Duodenal mucosa (tissue), 2 donors: ENCODE results near the gene CPT2.

ENCODE experiments used
- H3K27ac ChIP-seq: one replicate; pipeline ENCODE4 v1.7.0; 2013; ENCODE audit warnings: low read depth, low read length
- H3K27me3 ChIP-seq, 2 donors: one replicate each; pipeline ENCODE4 v1.7.0; 2013; ENCODE audit warnings: low read length in 2 of 2, control low read depth in 1 of 2; ENCODE audit not compliant: insufficient read depth in 2 of 2, control insufficient read depth in 1 of 2
- H3K36me3 ChIP-seq, 2 donors: one replicate each; pipeline ENCODE4 v1.7.0; 2013; ENCODE audit warnings: low read length in 2 of 2, control low read depth in 1 of 2; ENCODE audit not compliant: insufficient read depth in 2 of 2, control insufficient read depth in 1 of 2
- H3K4me1 ChIP-seq, 2 donors: one replicate each; pipeline ENCODE4 v1.7.0; 2013; ENCODE audit warnings: low read length in 2 of 2, control low read depth in 1 of 2; ENCODE audit not compliant: insufficient read depth in 2 of 2, control insufficient read depth in 1 of 2
- H3K4me3 ChIP-seq, 2 donors: one replicate each; pipeline ENCODE4 v1.7.0; 2013; ENCODE audit warnings: low read length in 2 of 2, low read depth in 1 of 2
- H3K9ac ChIP-seq, 2 donors: one replicate each; pipeline ENCODE4 v1.7.0; 2013; ENCODE audit warnings: low read length in 2 of 2, low read depth in 1 of 2
- H3K9me3 ChIP-seq, 2 donors: one replicate each; pipeline ENCODE4 v1.7.0; 2013; ENCODE audit warnings: low read length in 2 of 2, control low read depth in 1 of 2; ENCODE audit not compliant: control insufficient read depth in 1 of 2

Gene CPT2

GRCh38 chr1:53162621-53163020, 34.0 kb upstream of the CPT2 start:
- H3K27ac ChIP-seq, result no peak overlapping the region
- no peak overlapping the region for H3K4me3 ChIP-seq
- H3K27me3 ChIP-seq, result no peaks in the 10 kb centered on the region
- no peak overlapping the region for H3K9ac ChIP-seq
- H3K36me3 ChIP-seq, result no peaks in the 10 kb centered on the region
- H3K9me3 ChIP-seq, result no peaks in the 10 kb centered on the region
- peaks cover 28 to 33% of the 10 kb centered on the region in 2 donors for H3K4me1 ChIP-seq

DNA sequence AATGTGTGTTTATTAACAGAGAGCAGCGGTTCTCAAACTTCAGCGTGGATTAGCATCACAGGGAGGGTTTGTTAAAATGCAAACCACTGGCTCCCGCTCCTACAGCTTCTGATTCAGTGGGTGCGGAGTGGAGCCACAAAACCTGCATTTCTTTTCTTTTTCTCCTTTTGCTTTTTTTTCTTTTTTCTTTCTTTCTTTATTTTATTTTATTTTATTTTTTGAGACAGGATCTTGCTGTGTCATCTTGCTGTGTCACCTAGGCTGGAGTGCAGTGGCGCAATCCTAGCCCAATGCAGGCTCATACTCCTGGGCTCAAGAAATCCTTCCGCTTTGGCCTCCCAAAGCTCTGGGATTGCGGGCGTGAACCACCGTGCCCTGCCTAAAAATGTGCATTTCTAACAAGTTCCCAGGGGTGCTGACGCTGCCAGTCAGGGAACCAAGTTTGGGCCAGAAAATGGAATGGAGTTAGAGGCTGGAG, 33.3 kb upstream of the CPT2 start:
- Histone ChIP-seq H3K4me3 (no peak overlapping the region), H3K36me3 (no peaks in the 10 kb centered on the region), H3K4me1 (peaks cover 28 to 33% of the 10 kb centered on the region in 2 donors), H3K27ac (no peak overlapping the region), H3K27me3 (no peaks in the 10 kb centered on the region), H3K9ac (no peak overlapping the region), H3K9me3 (no peaks in the 10 kb centered on the region)

DNA sequence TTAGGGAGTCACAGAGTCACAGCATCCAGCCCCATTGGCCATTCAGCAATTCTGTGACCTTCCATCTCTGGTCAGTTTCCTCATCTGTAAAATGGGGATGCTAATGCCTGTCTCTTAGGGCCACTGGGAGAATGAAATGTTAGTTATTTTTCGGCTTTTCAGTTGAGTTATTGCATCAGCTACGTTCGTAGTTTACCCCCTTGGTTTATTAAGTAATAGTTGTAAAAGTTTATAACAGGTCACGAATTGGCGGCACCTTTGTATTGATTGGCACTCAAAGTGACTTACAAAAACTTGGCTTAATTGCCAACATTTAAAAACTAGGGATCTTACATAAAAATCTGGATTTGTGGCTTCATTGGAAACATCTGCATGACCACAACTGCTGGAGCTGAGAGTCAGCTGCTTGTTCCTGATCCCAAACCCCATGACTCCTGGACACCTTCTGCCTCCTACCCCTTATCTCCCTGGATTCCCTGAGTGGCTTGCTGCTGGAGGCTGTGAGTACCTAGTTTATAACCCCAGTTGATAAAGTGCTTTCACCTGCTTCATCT, 31.1 kb upstream of the CPT2 start:
- H3K36me3 ChIP-seq, result no peaks in the 10 kb centered on the region
- no peak overlapping the region for H3K9ac ChIP-seq
- peaks cover 28 to 29% of the 10 kb centered on the region in 2 donors for H3K4me1 ChIP-seq
- H3K4me3 ChIP-seq, result no peak overlapping the region
- H3K9me3 ChIP-seq, result no peaks in the 10 kb centered on the region
- no peak overlapping the region for H3K27ac ChIP-seq
- H3K27me3 ChIP-seq, result no peaks in the 10 kb centered on the region

- Histone ChIP-seq H3K36me3 (no peaks in the 10 kb centered on the region), H3K4me3 (no peak overlapping the region), H3K9ac (no peak overlapping the region), H3K4me1 (peaks cover 22 to 25% of the 10 kb centered on the region in 2 donors), H3K27me3 (no peaks in the 10 kb centered on the region), H3K9me3 (no peaks in the 10 kb centered on the region), H3K27ac (no peak overlapping the region)
Measured at GRCh38 chr1:53166366-53166765, 30.3 kb upstream of the CPT2 start.

DNA sequence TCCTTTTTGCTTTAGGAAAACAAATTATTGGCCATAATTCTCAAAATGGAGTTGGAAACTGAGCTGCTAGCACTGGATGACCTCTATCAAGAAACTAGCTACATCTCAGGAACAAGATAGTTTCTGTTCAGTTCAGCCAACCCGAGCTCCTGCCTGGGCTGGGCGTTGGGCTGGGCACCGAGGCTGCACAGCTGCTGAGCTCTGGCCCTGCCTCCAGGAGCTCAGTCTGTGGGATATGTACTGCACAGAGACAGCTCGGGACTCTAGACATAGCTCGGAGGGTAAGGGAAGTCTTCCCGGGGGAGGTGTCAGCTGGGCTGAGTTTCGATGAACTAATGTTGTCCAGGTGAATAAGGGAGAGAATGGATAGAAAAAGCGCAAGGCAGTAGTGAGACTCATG, 29.7 kb upstream of the CPT2 start:
- H3K27me3 ChIP-seq, result no peaks in the 10 kb centered on the region
- peak overlapping the region in 1 of 2 donors; percentile 28 for H3K4me3 ChIP-seq
- peak overlapping the region in 1 of 2 donors; percentile 6 for H3K9ac ChIP-seq
- peaks cover 22 to 25% of the 10 kb centered on the region in 2 donors for H3K4me1 ChIP-seq
- no peaks in the 10 kb centered on the region for H3K36me3 ChIP-seq
- H3K9me3 ChIP-seq, result no peaks in the 10 kb centered on the region
- no peak overlapping the region for H3K27ac ChIP-seq

GRCh38 chr1:53172426-53173128, 24.0 kb upstream of the CPT2 start:
- peak overlapping the region in 1 of 2 donors; percentile 0 for H3K4me3 ChIP-seq
- H3K9ac ChIP-seq, result no peak overlapping the region
- no peaks in the 10 kb centered on the region for H3K36me3 ChIP-seq
- H3K27ac ChIP-seq, result no peak overlapping the region
- no peaks in the 10 kb centered on the region for H3K27me3 ChIP-seq
- H3K9me3 ChIP-seq, result no peaks in the 10 kb centered on the region
- peaks cover 20 to 37% of the 10 kb centered on the region in 2 donors for H3K4me1 ChIP-seq

DNA sequence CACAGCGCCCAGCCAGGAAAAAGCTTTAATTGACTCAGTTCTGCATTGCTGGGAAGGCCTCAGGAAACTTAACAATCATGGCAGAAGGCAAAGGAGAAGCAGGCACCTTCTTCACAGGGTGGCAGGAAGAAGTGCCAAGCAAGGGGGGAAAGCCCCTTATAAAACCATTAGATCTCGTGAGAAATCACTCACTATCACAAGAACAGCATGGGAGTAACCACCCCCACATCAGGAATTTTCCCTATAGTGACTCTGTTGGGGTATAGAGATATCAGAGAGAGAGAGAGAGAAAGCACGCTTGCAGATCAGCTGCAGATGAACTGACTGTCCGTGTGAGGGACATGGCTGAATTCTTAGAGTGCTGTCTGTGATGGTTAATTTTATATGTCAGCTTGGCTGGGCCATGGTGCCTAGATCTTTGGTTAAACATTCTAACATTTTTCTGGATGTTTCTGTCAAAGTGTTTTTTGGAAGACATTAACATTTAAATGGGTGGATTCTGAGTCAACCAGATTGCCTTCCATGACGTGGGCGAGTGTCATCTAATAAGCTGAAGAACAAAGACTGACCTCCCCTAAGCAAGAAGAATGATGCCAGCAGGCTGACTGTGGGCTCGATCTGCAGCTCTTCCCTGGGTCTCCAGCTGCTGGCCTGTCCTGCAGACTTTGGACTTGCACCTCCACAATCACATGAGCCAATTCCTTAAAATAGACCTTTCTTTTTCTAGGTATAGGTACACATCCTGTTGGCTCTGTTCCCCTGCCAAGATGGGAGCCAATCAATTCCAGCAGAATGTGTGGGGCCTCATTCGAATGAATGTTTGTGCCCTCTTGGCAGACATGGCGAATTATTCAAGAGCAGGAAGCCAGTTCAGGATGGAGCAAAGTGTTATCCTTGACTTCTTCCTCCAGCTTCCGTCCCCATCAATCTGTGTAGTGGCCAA, 21.4 kb upstream of the CPT2 start:
- no peaks in the 10 kb centered on the region for H3K27me3 ChIP-seq
- no peaks in the 10 kb centered on the region for H3K36me3 ChIP-seq
- no peak overlapping the region for H3K27ac ChIP-seq
- peaks cover 20 to 37% of the 10 kb centered on the region in 2 donors for H3K4me1 ChIP-seq
- H3K9me3 ChIP-seq, result no peaks in the 10 kb centered on the region
- no peak overlapping the region for H3K9ac ChIP-seq
- no peak overlapping the region for H3K4me3 ChIP-seq

DNA sequence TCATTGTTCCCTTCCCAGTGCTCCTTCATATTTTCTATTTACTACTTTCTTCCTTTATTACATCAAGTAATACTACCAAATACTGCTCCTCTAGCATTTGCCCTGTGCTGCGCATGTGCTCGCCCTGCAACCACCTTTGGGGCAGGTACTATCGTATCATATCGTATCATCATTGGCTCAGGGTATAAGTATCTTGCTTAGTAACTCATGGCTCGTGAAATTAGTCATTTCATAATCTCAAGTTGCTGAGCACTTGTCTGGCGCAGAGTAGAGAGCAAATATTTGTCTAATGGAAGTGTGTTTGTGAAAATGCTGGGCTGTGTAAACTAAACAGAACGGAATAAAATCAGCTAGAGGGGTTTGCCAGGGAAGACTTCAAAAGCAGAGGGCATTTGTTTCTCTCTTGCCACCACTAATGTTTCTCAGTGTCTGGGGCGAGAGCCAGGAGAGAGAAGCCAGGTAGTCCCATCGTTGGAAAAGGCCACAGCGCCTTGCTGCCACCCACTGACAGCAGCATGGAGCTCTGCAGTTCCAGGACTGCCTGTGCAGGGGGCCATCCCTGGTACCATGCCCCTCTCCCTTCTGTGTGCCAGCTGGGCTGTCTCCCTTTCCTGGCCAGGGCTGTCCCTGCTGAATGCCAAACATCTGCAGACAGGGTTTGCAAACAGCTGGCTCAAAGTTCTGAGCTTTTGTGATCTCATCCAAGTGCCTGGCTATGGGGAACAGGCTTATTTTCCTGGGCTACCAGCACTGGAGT, 20.0 kb upstream of the CPT2 start:
- Histone ChIP-seq H3K36me3 (no peaks in the 10 kb centered on the region), H3K27ac (no peak overlapping the region), H3K4me1 (peaks cover 24 to 37% of the 10 kb centered on the region in 2 donors), H3K9me3 (no peaks in the 10 kb centered on the region), H3K27me3 (no peaks in the 10 kb centered on the region), H3K9ac (no peak overlapping the region), H3K4me3 (no peak overlapping the region)

- Histone ChIP-seq H3K27me3 (no peaks in the 10 kb centered on the region), H3K4me1 (peaks cover 47 to 52% of the 10 kb centered on the region in 2 donors), H3K9me3 (no peaks in the 10 kb centered on the region), H3K4me3 (no peak overlapping the region), H3K27ac (no peak overlapping the region), H3K36me3 (no peaks in the 10 kb centered on the region), H3K9ac (no peak overlapping the region)
Measured at GRCh38 chr1:53180226-53180625, 16.4 kb upstream of the CPT2 start.
